ENCODE measurements around the gene MAGEA3. TPM values are rescaled to one million over a fixed set of nuclear protein-coding genes. Genes with fewer than 3 reads are reported as not detected.
"Not testable (repeated sequence)": the region's sequence is repeated elsewhere in the genome, so short reads cannot be mapped to it uniquely, and the experiment has no call there.

Gene MAGEA3
- total RNA-seq (2021), result not detected in 2 replicates
- not detected for Bru-seq, nascent RNA
- not detected for BruChase-seq, experiment 1, labeled RNA remaining after a 2-hour chase
- BruChase-seq, experiment 2, labeled RNA remaining after a 6-hour chase, result not detected
- long read RNA-seq, result 0 reads

DNA sequence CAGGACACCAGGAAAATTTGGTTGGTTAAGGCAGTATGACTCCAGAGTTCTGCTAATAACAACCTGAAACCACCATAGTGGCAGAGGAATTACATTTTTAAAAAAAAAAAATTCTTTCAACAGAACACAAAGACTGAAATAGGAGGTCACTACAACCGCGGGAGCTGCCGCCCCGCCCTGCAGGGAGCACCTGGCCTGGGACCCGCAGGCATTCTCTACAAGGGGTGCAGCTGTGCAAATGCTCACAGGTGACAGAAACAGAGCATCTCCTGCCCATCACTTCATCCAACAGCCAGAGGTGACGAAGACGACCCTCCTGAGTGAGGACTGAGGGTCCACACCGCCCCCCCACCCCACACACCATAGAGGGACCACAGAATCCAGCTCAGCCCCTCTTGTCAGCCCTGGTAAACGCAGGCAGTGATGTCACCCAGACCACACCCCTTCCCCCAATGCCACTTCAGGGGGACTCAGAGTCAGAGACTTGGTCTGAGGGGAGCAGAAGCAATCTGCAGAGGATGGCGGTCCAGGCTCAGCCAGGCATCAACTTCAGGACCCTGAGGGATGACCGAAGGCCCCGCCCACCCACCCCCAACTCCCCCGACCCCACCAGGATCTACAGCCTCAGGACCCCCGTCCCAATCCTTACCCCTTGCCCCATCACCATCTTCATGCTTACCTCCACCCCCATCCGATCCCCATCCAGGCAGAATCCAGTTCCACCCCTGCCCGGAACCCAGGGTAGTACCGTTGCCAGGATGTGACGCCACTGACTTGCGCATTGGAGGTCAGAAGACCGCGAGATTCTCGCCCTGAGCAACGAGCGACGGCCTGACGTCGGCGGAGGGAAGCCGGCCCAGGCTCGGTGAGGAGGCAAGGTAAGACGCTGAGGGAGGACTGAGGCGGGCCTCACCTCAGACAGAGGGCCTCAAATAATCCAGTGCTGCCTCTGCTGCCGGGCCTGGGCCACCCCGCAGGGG, at the start of gene MAGEA3:
Gene MAGEA3 (plus strand): TSS at position 843 of the 980 bp plus-strand sequence. CDS start 2,039 bp downstream, outside the sequence.
- H3K4me1 ChIP-seq (ENCODE audit: insufficient read depth, low read length, poor library complexity, severe bottlenecking); H3K27ac ChIP-seq (ENCODE audit: low read depth, low read length, poor library complexity, severe bottlenecking); POLR2A ChIA-PET (ENCODE audit: low non-redundant PET); DNase-seq (ENCODE audit: low spot score); H3K36me3 ChIP-seq (ENCODE audit: insufficient read depth, low read length, poor library complexity, severe bottlenecking); H3K4me3 ChIP-seq (ENCODE audit: low read depth, low read length, poor library complexity, severe bottlenecking); CTCF ChIA-PET; H3K9me3 ChIP-seq (ENCODE audit: low read depth, low read length, poor library complexity, severe bottlenecking); intact Hi-C loops (cut with micrococcal nuclease; ENCODE audit: unreplicated experiment); H3K27me3 ChIP-seq (replicated peaks; ENCODE audit: insufficient read depth, low read depth, low read length, poor library complexity); BruUV-seq (replicated peaks): not testable (repeated sequence)

DNA sequence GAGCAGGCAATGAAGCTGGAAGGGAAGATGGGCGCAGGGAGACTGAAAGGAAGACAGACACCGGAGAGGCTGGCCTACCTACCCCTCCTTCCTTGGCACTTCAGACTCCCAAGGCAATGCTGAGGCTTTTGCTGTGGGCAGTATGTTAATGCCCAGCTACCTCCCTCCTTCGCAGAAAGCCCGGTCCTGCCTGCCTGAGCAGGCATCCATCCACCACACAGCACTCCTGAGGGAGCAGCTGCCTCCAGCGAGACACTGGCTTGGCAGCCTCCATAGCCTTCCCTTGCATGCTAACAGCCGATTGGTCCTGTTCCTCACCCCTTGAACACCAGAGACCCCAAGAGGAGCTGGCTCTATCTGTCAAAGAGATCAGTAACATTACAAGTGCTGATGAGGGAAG, 46.5 kb upstream of the MAGEA3 start:
- ChIA-PET POLR2A (ENCODE audit: low non-redundant PET) (no interaction called here), CTCF (interaction anchor here (1.1 kb wide), 1 partner anchor 19 kb away, joined by 4 read pairs; no protein-coding TSS in a partner anchor)
- intact Hi-C loops (cut with micrococcal nuclease; ENCODE audit: unreplicated experiment), result loop anchor here (5.0 kb wide), 1 partner anchor 160 kb away; no protein-coding TSS in a partner anchor
- Histone ChIP-seq H3K27ac (ENCODE audit: low read depth, low read length, poor library complexity, severe bottlenecking) (no peak overlapping the region), H3K4me1 (ENCODE audit: insufficient read depth, low read length, poor library complexity, severe bottlenecking) (no peaks in the 10 kb centered on the region), H3K9me3 (ENCODE audit: low read depth, low read length, poor library complexity, severe bottlenecking) (no peaks in the 10 kb centered on the region), H3K36me3 (ENCODE audit: insufficient read depth, low read length, poor library complexity, severe bottlenecking) (no peaks in the 10 kb centered on the region), H3K27me3 (replicated peaks; ENCODE audit: insufficient read depth, low read depth, low read length, poor library complexity) (peaks cover 26% of the 10 kb centered on the region), H3K4me3 (ENCODE audit: low read depth, low read length, poor library complexity, severe bottlenecking) (no peak overlapping the region)
- BruUV-seq (replicated peaks), result no TSS peak
- DNase-seq (ENCODE audit: low spot score), result no peak
- no peak for TF ChIP-seq EZH2 (IDR thresholded peaks at IDR 0.05; ENCODE audit: borderline replicate concordance, low read depth, low read length, poor library complexity, severe bottlenecking)
- TF ChIP-seq, protein P1, sequence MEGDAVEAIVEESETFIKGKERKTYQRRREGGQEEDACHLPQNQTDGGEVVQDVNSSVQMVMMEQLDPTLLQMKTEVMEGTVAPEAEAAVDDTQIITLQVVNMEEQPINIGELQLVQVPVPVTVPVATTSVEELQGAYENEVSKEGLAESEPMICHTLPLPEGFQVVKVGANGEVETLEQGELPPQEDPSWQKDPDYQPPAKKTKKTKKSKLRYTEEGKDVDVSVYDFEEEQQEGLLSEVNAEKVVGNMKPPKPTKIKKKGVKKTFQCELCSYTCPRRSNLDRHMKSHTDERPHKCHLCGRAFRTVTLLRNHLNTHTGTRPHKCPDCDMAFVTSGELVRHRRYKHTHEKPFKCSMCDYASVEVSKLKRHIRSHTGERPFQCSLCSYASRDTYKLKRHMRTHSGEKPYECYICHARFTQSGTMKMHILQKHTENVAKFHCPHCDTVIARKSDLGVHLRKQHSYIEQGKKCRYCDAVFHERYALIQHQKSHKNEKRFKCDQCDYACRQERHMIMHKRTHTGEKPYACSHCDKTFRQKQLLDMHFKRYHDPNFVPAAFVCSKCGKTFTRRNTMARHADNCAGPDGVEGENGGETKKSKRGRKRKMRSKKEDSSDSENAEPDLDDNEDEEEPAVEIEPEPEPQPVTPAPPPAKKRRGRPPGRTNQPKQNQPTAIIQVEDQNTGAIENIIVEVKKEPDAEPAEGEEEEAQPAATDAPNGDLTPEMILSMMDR (conservative IDR thresholded peaks at IDR 0.05; ENCODE audit: low read depth, low read length), result no peak

- TF ChIP-seq EZH2 (IDR thresholded peaks at IDR 0.05; ENCODE audit: borderline replicate concordance, low read depth, low read length, poor library complexity, severe bottlenecking), result no peak
- ChIA-PET CTCF (no interaction called here), POLR2A (ENCODE audit: low non-redundant PET) (no interaction called here)
- Histone ChIP-seq H3K4me1 (ENCODE audit: insufficient read depth, low read length, poor library complexity, severe bottlenecking) (no peaks in the 10 kb centered on the region), H3K4me3 (ENCODE audit: low read depth, low read length, poor library complexity, severe bottlenecking) (no peak overlapping the region), H3K27me3 (replicated peaks; ENCODE audit: insufficient read depth, low read depth, low read length, poor library complexity) (peaks cover 23% of the 10 kb centered on the region), H3K27ac (ENCODE audit: low read depth, low read length, poor library complexity, severe bottlenecking) (no peak overlapping the region), H3K9me3 (ENCODE audit: low read depth, low read length, poor library complexity, severe bottlenecking) (no peaks in the 10 kb centered on the region), H3K36me3 (ENCODE audit: insufficient read depth, low read length, poor library complexity, severe bottlenecking) (no peaks in the 10 kb centered on the region)
- no peak for DNase-seq (ENCODE audit: low spot score)
- BruUV-seq (replicated peaks), result no TSS peak
- intact Hi-C loops (cut with micrococcal nuclease; ENCODE audit: unreplicated experiment), result loop anchor here (5.0 kb wide), 1 partner anchor 160 kb away; no protein-coding TSS in a partner anchor
These were observed 46.1 kb upstream of the MAGEA3 start for GRCh38 chrX:152652467-152652866.

- CTCF ChIA-PET, result no interaction called here
- TF ChIP-seq, protein P1 (conservative IDR thresholded peaks at IDR 0.05; ENCODE audit: low read depth, low read length), result no peak
- no peak for TF ChIP-seq EZH2 (IDR thresholded peaks at IDR 0.05; ENCODE audit: borderline replicate concordance, low read depth, low read length, poor library complexity, severe bottlenecking)
- BruUV-seq (replicated peaks), result no TSS peak
- Histone ChIP-seq H3K36me3 (ENCODE audit: insufficient read depth, low read length, poor library complexity, severe bottlenecking) (no peaks in the 10 kb centered on the region), H3K4me3 (ENCODE audit: low read depth, low read length, poor library complexity, severe bottlenecking) (no peak overlapping the region), H3K27me3 (replicated peaks; ENCODE audit: insufficient read depth, low read depth, low read length, poor library complexity) (peaks cover 11% of the 10 kb centered on the region), H3K9me3 (ENCODE audit: low read depth, low read length, poor library complexity, severe bottlenecking) (no peaks in the 10 kb centered on the region), H3K27ac (ENCODE audit: low read depth, low read length, poor library complexity, severe bottlenecking) (no peak overlapping the region), H3K4me1 (ENCODE audit: insufficient read depth, low read length, poor library complexity, severe bottlenecking) (no peaks in the 10 kb centered on the region)
- intact Hi-C loops (cut with micrococcal nuclease; ENCODE audit: unreplicated experiment), result no loop called here
- DNase-seq (ENCODE audit: low spot score), result no peak
- POLR2A ChIA-PET (ENCODE audit: low non-redundant PET), result no interaction called here
These were observed 42.5 kb upstream of the MAGEA3 start for GRCh38 chrX:152656087-152656486.

All from A673 (cell line).